Activated naive CD4-positive, alpha-beta T cell treated with anti-CD3 and anti-CD28 coated beads for 36 hours (primary cell): ENCODE measurements around the gene TST. TPM values are rescaled to one million over a fixed set of nuclear protein-coding genes. Genes with fewer than 3 reads are reported as not detected.
A peak's percentile ranks its signal among the peaks of the same experiment; 100 is the strongest.

ENCODE experiments used
- CTCF ChIA-PET: fragments of 350-600 bp; sonication (Branson Sonifier 250); formaldehyde crosslinking; loops from one replicate; lab custom pipeline; 2021; ENCODE audit warnings: antibody characterized with exemption; lab: Charles Lee
- DNase-seq: peaks from one replicate; pipeline ENCODE4 v3.0.0-alpha.2; 2020
- H3K27ac Mint-ChIP-seq: one replicate; pipeline ENCODE4 v1.8.0; 2021; ENCODE audit warnings: mild to moderate bottlenecking, mixed read lengths
- H3K27me3 Mint-ChIP-seq: one replicate; pipeline ENCODE4 v1.8.0; 2021; ENCODE audit warnings: low read depth, mixed read lengths
- H3K36me3 Mint-ChIP-seq: one replicate; pipeline ENCODE4 v1.8.0; 2021; ENCODE audit warnings: low read depth, mixed read lengths
- H3K4me1 Mint-ChIP-seq: one replicate; pipeline ENCODE4 v1.8.0; 2021; ENCODE audit warnings: low read depth, mixed read lengths
- H3K4me3 Mint-ChIP-seq: one replicate; pipeline ENCODE4 v1.8.0; 2021; ENCODE audit warnings: mild to moderate bottlenecking, moderate library complexity, mixed read lengths
- H3K9me3 Mint-ChIP-seq: one replicate; pipeline ENCODE4 v1.8.0; 2021; ENCODE audit warnings: mixed read lengths
- intact Hi-C: fragments of 100-400 bp; cut with micrococcal nuclease; formaldehyde crosslinking; loops from one replicate; pipeline ENCODE4 v1.15.1; 2023
- total RNA-seq, 2 experiments: library from RNA; stranded (reverse); gene quantifications; one replicate each; pipeline ENCODE4 v1.2.3, GENCODE V29; 2021

TST gene
- total RNA-seq, 2 experiments from 2014 or later, result 0.38 to 0.44 TPM

DNA sequence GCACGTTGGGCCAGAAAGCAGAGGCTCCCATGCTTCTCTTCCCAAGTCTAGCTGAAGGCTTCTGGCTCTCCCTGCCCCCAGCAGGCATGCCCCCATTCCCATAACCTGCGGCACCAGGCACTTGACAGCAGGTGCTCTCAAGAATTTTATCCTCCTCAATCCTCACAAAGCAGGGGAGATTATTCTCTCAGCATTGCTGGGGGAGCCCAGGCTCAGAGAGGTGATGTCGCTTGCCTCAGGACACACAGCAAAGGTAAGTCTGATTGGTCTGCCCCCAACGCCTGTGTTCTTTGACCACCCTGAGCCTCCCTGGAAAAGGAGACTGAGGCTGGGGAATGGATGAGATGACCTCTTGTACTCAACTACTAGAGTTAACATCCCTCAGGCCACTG, 4.8 kb downstream of the TST start:
- intact Hi-C loops, result no loop called here

DNA sequence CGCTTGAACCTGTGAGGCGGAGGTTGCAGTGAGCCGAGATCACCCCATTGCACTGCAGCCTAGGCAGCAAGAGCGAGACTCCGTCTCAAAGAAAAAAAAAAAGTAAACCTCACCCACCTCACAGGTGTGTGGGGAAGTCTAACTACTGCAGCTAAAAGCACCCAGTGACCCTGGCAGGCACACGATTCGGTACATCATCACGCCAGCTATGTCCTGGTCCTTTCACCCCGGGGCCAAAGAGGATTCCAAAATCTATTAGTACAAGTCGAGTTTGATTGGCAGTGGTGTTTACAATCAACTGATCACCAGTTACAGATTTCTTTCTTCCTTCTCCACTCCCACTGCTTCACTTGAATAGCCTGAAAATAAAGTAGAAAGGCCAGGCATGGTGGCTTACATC, 6.3 kb downstream of the TST start:
- no peak for DNase-seq
- CTCF ChIA-PET, result no interaction called here
- H3K36me3 Mint-ChIP-seq, result no peaks in the 10 kb centered on the region
- intact Hi-C loops, result no loop called here
- no peak overlapping the region for H3K27ac Mint-ChIP-seq
- H3K4me3 Mint-ChIP-seq, result no peak overlapping the region
- H3K27me3 Mint-ChIP-seq, result peaks cover 2% of the 10 kb centered on the region
- H3K4me1 Mint-ChIP-seq, result no peaks in the 10 kb centered on the region
- no peaks in the 10 kb centered on the region for H3K9me3 Mint-ChIP-seq

More for the DNA sequence above, 4.8 kb downstream of the TST start:
- no peaks in the 10 kb centered on the region for H3K4me1 Mint-ChIP-seq
- H3K27ac Mint-ChIP-seq, result no peak overlapping the region
- no peak overlapping the region for H3K4me3 Mint-ChIP-seq
- H3K36me3 Mint-ChIP-seq, result no peaks in the 10 kb centered on the region
- no peaks in the 10 kb centered on the region for H3K9me3 Mint-ChIP-seq
- CTCF ChIA-PET, result no interaction called here
- DNase-seq, result no peak
- H3K27me3 Mint-ChIP-seq, result peaks cover 5% of the 10 kb centered on the region

DNA sequence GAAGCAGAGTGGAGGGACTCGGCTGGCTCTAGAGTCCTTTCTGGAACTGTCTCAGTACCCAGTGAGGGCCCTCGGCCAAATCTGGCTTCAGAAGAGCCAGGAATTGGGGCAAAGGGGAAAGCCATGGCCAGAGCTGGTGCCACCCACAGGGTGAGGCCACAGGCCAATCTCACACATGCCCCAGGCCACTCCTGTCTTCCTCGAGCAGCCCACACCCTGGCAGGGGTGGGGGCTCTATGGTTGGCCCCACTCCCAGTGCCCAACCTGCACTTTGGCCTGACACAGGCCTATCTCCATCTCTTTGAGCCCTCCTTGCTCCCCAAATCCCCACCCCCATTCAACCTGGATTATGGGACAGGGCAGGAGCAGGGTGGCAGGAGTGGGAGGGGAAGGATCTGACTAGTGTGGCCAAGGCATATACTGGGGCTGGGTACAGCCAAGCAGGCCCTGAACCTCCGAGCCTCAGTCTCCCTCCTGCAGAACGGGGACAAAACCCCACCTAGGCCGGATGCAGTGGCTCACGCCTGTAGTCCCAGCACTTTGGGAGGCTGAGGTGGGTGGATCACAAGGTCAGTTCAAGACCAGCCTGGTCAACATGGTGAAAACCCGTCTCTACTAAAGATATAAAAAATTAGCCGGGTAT, 6.9 kb downstream of the TST start:
- intact Hi-C loops, result no loop called here
- Mint-ChIP-seq H3K27me3 (peaks cover 2% of the 10 kb centered on the region), H3K27ac (no peak overlapping the region), H3K4me3 (no peak overlapping the region), H3K4me1 (no peaks in the 10 kb centered on the region), H3K9me3 (no peaks in the 10 kb centered on the region), H3K36me3 (no peaks in the 10 kb centered on the region)
- no peak for DNase-seq
- CTCF ChIA-PET, result interaction anchor here (1.0 kb wide), 1 partner anchor 8 kb away, joined by 4 read pairs; no protein-coding TSS in a partner anchor

DNA sequence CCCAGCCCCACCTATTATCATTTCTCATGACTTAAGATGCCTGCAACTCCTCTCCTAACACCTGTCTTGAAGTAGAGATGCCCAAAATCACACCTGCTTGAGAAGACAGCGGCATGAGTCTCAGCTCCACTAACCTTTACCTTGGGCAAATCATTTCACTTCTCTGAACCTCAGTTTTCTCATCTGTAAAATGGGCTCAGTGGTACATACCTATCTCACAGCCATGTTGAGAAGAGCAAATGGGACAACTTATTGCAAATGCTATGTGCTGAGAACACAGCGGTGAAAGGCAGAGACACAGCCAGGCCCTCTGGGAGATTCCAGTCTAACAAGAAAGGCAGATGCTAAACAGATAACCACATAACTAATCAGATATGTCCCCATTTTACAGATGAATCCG, 7.8 kb downstream of the TST start:
- H3K4me1 Mint-ChIP-seq, result no peaks in the 10 kb centered on the region
- H3K27me3 Mint-ChIP-seq, result peaks cover 5% of the 10 kb centered on the region
- H3K27ac Mint-ChIP-seq, result no peak overlapping the region
- H3K9me3 Mint-ChIP-seq, result no peaks in the 10 kb centered on the region
- intact Hi-C loops, result no loop called here
- CTCF ChIA-PET, result no interaction called here
- H3K36me3 Mint-ChIP-seq, result no peaks in the 10 kb centered on the region
- no peak for DNase-seq
- H3K4me3 Mint-ChIP-seq, result no peak overlapping the region

DNA sequence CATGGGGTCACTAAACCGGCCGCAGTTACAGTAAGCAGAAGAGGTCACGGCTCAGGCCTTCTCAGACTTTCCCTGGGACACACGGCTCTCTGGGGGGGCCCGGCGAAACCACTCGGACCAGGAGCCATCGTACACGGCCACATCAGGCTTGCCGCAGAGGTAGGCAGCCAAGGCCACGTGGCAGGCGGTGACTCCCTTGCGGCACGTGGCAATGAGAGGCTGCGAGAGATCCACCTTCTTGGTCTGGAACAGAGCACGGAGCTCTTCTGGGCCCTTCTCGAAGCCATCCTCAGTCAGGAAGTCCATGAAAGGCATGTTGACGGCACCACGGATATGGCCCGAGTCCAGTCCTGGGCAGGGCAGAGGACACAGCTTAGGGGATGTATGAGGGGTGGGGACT, 8.3 kb downstream of the TST start:
- H3K27ac Mint-ChIP-seq, result no peak overlapping the region
- peaks cover 5% of the 10 kb centered on the region for H3K27me3 Mint-ChIP-seq
- CTCF ChIA-PET, result no interaction called here
- no peaks in the 10 kb centered on the region for H3K36me3 Mint-ChIP-seq
- no peak for DNase-seq
- no peak overlapping the region for H3K4me3 Mint-ChIP-seq
- no peaks in the 10 kb centered on the region for H3K9me3 Mint-ChIP-seq
- intact Hi-C loops, result no loop called here
- no peaks in the 10 kb centered on the region for H3K4me1 Mint-ChIP-seq

DNA sequence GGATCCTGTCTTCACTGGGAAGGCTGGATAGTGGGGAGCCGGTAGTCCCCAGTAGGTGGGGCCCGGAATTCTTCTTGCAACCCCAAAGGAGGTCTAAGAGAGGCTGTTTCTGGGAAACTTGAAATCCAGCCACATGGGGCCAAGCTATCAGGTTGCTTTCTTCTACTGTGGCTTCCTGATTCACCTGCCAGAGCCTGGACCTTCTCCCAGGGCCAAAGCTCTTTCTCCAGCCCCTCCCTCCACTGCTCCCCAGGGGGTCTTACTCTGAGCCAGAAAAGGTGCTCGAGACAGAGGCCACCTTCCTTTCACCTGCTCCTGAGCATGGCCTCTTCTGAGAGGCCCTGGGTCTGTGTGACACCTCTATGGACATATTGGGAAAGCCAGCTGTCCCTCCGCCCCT, 9.1 kb downstream of the TST start:
- intact Hi-C loops, result no loop called here
- Mint-ChIP-seq H3K27ac (no peak overlapping the region), H3K36me3 (no peaks in the 10 kb centered on the region), H3K4me3 (no peak overlapping the region), H3K4me1 (no peaks in the 10 kb centered on the region), H3K9me3 (no peaks in the 10 kb centered on the region), H3K27me3 (peaks cover 3% of the 10 kb centered on the region)
- no peak for DNase-seq
- CTCF ChIA-PET, result no interaction called here

DNA sequence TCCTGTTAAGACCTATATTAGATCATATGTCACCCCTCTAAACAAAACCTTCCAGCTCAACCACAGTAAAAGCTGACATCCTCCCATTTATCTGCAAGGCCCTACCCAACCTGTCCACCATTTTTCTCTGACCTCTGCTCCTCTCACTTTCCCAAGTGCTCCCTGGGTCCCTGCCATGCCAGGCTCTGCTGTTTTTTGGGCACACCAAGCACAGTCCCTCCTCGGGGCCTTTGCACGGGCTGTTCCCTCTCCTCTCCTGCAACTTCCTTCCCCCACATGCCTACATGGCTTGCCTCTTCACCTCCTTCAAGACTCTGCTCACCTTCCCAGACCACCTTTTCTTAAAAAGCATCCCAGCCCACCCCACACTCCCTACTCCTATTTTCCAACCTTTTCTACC, 9.8 kb downstream of the TST start:
- intact Hi-C loops, result no loop called here
- H3K9me3 Mint-ChIP-seq, result no peaks in the 10 kb centered on the region
- H3K27ac Mint-ChIP-seq, result no peak overlapping the region
- CTCF ChIA-PET, result no interaction called here
- H3K27me3 Mint-ChIP-seq, result peaks cover 3% of the 10 kb centered on the region
- H3K4me3 Mint-ChIP-seq, result no peak overlapping the region
- no peak for DNase-seq
- no peaks in the 10 kb centered on the region for H3K4me1 Mint-ChIP-seq
- no peaks in the 10 kb centered on the region for H3K36me3 Mint-ChIP-seq

DNA sequence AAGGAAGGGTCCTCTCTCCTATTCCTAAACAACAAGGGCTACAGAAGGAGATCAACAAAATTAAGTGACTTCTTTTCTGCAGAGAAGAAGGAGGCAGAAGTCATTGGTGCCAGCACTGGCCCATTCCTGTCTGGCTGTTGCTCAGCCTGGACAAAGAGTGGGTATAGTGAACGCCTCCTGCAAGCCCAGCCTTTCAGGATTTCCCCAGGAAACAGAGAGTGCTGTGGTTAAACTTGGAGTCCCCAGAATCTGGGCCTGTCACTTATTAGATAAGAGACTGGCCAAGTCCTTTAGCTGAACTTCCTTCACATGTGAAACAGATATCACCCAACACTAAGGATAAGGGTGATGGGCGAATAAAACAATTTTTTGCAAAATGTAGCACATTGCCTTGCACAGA, 10.9 kb downstream of the TST start:
- CTCF ChIA-PET, result interaction anchor here (0.6 to 1.6 kb wide), 3 partner anchors 10 to 26 kb away, joined by 3 to 6 read pairs (median 3); no protein-coding TSS in a partner anchor
- Mint-ChIP-seq H3K27me3 (peaks cover 3% of the 10 kb centered on the region), H3K4me1 (no peaks in the 10 kb centered on the region), H3K4me3 (no peak overlapping the region), H3K27ac (no peak overlapping the region), H3K36me3 (no peaks in the 10 kb centered on the region), H3K9me3 (no peaks in the 10 kb centered on the region)
- DNase-seq, result no peak
- intact Hi-C loops, result no loop called here

DNA sequence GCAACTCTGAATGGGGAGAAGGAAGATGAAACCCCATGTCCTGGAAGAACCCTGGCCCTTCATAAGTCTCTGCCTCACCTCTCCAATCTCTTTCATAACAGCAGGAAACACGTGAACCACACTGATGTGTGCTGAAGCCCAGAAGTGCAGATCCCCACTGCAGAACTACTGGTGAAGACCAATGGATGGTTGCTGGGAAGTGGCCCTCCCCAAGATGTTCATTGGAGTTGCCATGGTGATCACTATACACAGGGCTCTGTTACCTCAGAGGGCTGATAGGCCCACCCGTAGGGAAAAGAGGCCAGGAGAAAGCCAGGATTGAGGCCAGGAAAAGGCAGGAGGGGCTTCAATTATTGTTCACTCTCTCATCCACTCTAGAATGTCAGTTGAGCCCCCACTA, 11.6 kb downstream of the TST start:
- Mint-ChIP-seq H3K9me3 (no peaks in the 10 kb centered on the region), H3K4me1 (no peaks in the 10 kb centered on the region), H3K36me3 (no peaks in the 10 kb centered on the region), H3K4me3 (no peak overlapping the region), H3K27ac (peak overlapping the region; percentile 10), H3K27me3 (peaks cover 3% of the 10 kb centered on the region)
- CTCF ChIA-PET, result interaction anchor here (1.1 to 1.6 kb wide), 3 partner anchors 13 to 251 kb away, joined by 3 to 6 read pairs (median 3); no protein-coding TSS in a partner anchor
- intact Hi-C loops, result no loop called here
- no peak for DNase-seq

DNA sequence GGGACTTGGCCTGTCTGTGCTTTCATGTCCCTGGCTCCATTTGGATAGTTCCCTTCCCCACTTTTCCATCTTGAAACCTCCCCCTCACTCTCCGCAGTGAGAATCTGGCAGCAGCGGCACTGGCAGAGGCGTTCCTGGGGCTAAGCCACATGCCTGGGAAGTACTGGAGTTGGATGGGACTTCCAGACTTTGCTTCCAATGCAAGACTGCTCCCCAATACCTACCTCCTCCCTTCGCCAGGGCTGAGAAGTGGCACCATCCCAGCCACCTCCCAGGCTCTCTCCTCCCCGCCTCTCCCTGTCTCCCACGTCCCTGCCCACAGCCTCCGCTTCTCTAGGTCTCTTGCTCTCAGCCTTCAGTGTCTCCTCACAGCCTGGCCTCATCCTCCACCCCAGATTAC, 16.6 kb downstream of the TST start:
- no peak overlapping the region for H3K27ac Mint-ChIP-seq
- H3K9me3 Mint-ChIP-seq, result no peaks in the 10 kb centered on the region
- DNase-seq, result no peak
- H3K27me3 Mint-ChIP-seq, result peaks cover 3% of the 10 kb centered on the region
- intact Hi-C loops, result no loop called here
- H3K4me1 Mint-ChIP-seq, result no peaks in the 10 kb centered on the region
- no peaks in the 10 kb centered on the region for H3K36me3 Mint-ChIP-seq
- CTCF ChIA-PET, result no interaction called here
- H3K4me3 Mint-ChIP-seq, result no peak overlapping the region

DNA sequence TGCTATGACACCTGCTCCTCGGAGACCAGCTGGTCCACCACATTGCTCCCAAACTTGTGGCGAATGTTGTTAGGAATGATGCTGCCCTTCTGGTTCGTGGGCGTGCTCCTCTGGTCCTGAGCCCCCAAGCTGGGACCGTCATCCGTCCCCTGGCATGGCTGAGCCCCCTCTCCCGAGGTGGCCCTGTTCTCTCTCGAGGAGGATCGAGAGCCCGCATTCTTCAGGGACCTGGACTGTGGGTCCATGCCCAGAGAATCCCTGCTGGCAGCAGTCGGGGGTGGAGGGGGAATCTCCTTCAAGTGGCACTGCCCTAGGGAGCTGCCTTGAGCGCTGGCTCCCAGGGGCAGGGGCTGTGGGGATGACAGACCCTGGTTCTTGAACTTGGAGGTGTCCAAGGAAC, 17.4 kb downstream of the TST start:
- Mint-ChIP-seq H3K27me3 (peaks cover under 1% of the 10 kb centered on the region), H3K36me3 (no peaks in the 10 kb centered on the region), H3K9me3 (no peaks in the 10 kb centered on the region), H3K4me3 (no peak overlapping the region), H3K27ac (no peak overlapping the region), H3K4me1 (no peaks in the 10 kb centered on the region)
- intact Hi-C loops, result no loop called here
- CTCF ChIA-PET, result no interaction called here
- DNase-seq, result no peak

DNA sequence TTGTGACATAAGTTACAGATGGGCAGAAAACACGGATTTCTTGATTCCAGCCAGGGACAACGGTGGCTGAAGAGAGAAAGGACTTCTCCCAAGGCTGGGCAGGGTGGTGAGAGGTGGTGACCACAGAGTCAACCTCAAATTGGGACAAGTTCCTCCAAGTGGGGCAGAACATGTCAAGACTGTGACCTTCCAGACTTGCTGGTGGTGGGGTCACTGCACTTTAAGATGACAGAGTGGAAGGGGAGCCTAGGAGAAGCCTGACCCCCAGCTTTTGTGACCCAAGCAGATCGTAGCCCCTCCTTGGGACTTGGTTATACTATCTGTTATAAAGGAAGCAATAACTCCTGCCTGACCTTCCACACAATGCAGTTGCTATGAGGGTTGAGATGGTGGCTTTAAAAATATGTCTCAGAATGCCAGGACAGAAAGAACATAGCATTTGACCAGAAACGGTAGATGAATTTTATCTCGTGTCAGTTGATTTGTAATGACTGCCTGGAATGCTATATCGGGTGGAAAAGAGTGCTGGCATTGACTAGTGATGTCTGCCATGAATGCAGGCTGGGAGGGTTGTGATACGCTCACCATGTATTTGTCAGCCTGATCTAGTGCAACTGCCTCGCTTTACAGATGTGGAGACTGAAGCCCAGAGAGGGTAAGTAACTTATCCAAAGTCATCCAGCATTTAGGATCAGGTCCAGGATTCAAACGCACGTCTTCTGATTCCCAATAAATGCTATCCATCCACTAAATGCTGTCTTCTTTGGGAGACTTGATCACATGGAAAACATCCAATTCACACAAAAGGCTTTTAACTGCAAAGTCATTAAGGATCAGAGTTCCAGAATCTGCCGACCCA, 18.3 kb downstream of the TST start:
- H3K4me3 Mint-ChIP-seq, result no peak overlapping the region
- H3K27me3 Mint-ChIP-seq, result no peaks in the 10 kb centered on the region
- no peak overlapping the region for H3K27ac Mint-ChIP-seq
- no peaks in the 10 kb centered on the region for H3K36me3 Mint-ChIP-seq
- no peaks in the 10 kb centered on the region for H3K9me3 Mint-ChIP-seq
- no peak for DNase-seq
- intact Hi-C loops, result no loop called here
- H3K4me1 Mint-ChIP-seq, result no peaks in the 10 kb centered on the region
- CTCF ChIA-PET, result no interaction called here

DNA sequence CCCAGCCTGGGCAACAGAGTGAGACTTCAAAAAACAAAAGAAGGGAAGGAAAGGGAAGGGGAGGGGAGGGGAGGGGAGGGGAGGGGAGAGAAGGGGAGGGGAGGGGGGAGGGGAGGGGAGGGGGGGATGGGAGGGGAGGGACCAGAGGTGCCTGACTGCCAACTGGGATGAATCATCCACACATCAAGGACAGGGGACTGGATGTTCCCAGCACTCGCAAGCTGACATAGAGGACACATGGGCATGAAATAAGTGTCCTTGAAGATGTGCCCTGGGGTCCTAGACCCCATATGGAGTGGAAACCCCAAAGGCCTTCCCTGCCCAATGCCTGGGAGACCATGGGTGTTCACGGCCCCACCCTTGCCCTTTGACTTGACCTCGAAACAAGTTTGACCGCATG, 19.8 kb downstream of the TST start:
- DNase-seq, result no peak
- CTCF ChIA-PET, result interaction anchor here (1.3 to 1.7 kb wide), 4 partner anchors 11 to 44 kb away, joined by 4 to 7 read pairs (median 5); no protein-coding TSS in a partner anchor
- no peaks in the 10 kb centered on the region for H3K27me3 Mint-ChIP-seq
- H3K4me3 Mint-ChIP-seq, result no peak overlapping the region
- H3K27ac Mint-ChIP-seq, result no peak overlapping the region
- H3K9me3 Mint-ChIP-seq, result no peaks in the 10 kb centered on the region
- H3K4me1 Mint-ChIP-seq, result no peaks in the 10 kb centered on the region
- H3K36me3 Mint-ChIP-seq, result no peaks in the 10 kb centered on the region
- intact Hi-C loops, result no loop called here
